Heart left ventricle (tissue), 13 donors: ENCODE data around the gene CYP11A1.
"Not testable (repeated sequence)": the region's sequence is repeated elsewhere in the genome, so short reads cannot be mapped to it uniquely, and the experiment has no call there.

Experiments used
- CTCF ChIP-seq, 12 donors: fragments of 200-600 bp; sonication (generic) in 4 of 12; IDR thresholded peaks; one replicate each; pipeline versions ENCODE4 v1.5.0 to v1.8.0; 2018 to 2022; ENCODE audit warnings: antibody characterized with exemption in 12 of 12, mild to moderate bottlenecking in 5 of 12
- POLR2A ChIP-seq, 2 donors: fragments of 450-650 bp; IDR thresholded peaks; one replicate each; pipeline ENCODE4 v1.6.1; 2017; ENCODE audit warnings: antibody characterized with exemption in 2 of 2, mild to moderate bottlenecking in 2 of 2, moderate library complexity in 2 of 2
- donor health status: ischemic (EF 13 %, LVEDD 7.1; RV severe dilation, severe dysfunction).
- donor health status: DM: no; HTN: yes; CAD: no.
- donor health status: DM: no; HTN: no; CAD: no.
- donor health status: ischemic (EF 25% LVEDD 6.9; RV normal size, moderate dysfunction).
- donor health status: ischemic (EF 25% LVEDD 5.7; RV mildly dilated, moderate dysfunction).
- donor health status: ischemic (EF 35%, LVEDD 5.7; RV mildly dilated, moderate dysfunction).
- donor health status: nonischemic (EF 11% LVEDD 7.7; RV severe dilation, severe dysfunction).
- donor health status: DM: yes; HTN: yes; CAD: no.
- donor health status: PGD.
- donor health status: ischemic (EF 29% LVEDD 5.4; RV normal size, mild dysfunction).
- donor health status: nonischemic (EF 23%, LVEDD 6.1; RV moderate dilation, normal function).

GRCh38 chr15:74359376-74359775 is 8.1 kb downstream of the CYP11A1 start:
- TF ChIP-seq CTCF, POLR2A (IDR thresholded peaks at IDR 0.05): not testable (repeated sequence)
